SK-N-MC (cell line): Measurements from ENCODE around the gene FARP2.

Source experiments
- EZH2 ChIP-seq: fragments of 200-600 bp; sonication (generic); IDR thresholded peaks from one replicate; pipeline ENCODE4 v1.6.1; 2017; ENCODE audit warnings: antibody characterized with exemption
- POLR2AphosphoS5 ChIP-seq: IDR thresholded peaks from 2 replicates; pipeline ENCODE4 v1.6.1; 2012; ENCODE audit warnings: mild to moderate bottlenecking, low read depth, low read length, borderline replicate concordance

DNA sequence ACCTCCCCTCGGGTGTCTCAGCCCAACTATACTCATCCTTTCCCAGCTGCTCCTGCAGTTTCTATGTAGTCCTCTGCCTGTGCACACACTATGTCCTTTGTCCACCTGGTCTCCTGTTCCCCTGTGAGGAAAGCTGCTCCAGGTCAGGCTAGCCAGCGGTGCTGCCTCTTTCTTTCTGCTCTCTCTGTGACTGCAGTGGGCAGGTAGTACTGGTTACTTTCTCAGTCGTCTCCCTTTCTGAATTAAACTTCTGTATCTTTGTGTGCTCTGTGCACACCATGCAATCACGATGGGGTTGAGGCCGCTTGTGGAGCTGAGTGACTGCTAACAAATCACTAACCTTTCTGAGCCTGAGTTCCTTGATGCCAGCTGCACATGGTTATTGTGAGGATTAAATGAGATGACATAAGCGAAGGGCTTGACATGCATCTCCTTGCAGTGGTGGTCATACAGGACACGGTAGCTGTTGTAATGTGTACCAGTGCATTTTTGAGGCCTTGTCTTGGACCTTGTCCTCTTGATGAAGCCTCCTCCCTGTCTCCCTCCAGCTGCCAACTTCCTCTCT is 3.5 kb downstream of the FARP2 start:
- no peak for TF ChIP-seq POLR2AphosphoS5
- no peak for TF ChIP-seq EZH2
